K562 (cell line): ENCODE measurements around the gene INPP5K. TPM values are rescaled to one million over a fixed set of nuclear protein-coding genes. Genes with fewer than 3 reads are reported as not detected.

Source experiments
- MGA ChIP-seq: fragments of 450-650 bp; IDR thresholded peaks from 2 replicates; pipeline ENCODE4 v1.6.1; 2016; ENCODE audit warnings: mild to moderate bottlenecking, moderate library complexity
- polyA plus RNA-seq, 8 experiments: library from polyadenylated mRNA; depleted of rRNA in 4 of 8; stranded (reverse) in 5 of 8; unstranded in 3 of 8; fragments of >200 nt; fragmentation: Nextera tagmentation in 2 of 8; fragmentation: Illumina TruSeq in 1 of 8; extraction: Ambion mirVana in 2 of 8; extraction: Trizol in 1 of 8; gene quantifications; 2 replicates each; pipeline versions ENCODE4 v1.2.1 to v1.2.3, GENCODE V29; 2011 to 2014; ENCODE audit warnings: inconsistent platforms in 1 of 8, missing spikeins in 1 of 8
- total RNA-seq, 7 experiments: library from RNA; depleted of rRNA in 6 of 7; stranded (reverse); fragments of >200 nt in 6 of 7; fragmentation: Illumina TruSeq in 2 of 7; extraction: Trizol in 2 of 7; gene quantifications; 2 replicates each; pipeline versions ENCODE4 v1.2.1 to v1.2.3, GENCODE V29; 2011 to 2021; ENCODE audit warnings: low replicate concordance in 1 of 7

Gene INPP5K
- total and polyA plus RNA-seq, 9 of the 15 experiments (the other 6 are each of a cell fraction or from before 2014, with no cell fraction given), result 0.63 to 15.1 (median 10.1) TPM

DNA sequence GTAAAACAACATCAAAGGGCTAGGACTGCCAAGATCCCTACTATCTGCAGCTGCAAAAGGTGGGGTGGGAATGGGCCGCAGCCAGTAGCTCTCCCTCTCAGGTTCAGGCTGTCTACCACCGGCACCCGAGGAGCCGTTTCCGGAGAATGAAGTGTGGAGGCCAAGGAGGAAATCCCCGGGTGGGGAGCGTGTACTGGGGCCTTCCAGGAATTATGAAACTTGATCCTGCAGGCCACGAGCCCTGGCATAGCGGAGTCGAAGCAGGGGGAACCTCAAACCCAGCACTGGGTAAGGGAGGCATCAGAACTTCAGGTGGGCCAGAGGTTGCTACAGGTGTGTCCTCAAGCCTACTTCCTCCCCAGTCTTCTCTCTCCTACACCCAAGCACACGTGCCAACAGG lies 5.1 kb downstream of the INPP5K start (continued):
- peak; percentile 35 for TF ChIP-seq MGA
